Measurements from ENCODE around the gene CCDC106. TPM values are rescaled to one million over a fixed set of nuclear protein-coding genes. Genes with fewer than 3 reads are reported as not detected.
A peak's percentile ranks its signal among the peaks of the same experiment; 100 is the strongest.

The CCDC106 gene
- total RNA-seq, 1 donor from 2014 or later, result 11.1 TPM

GRCh38 chr19:55655648-55656040 lies 7.6 kb downstream of the CCDC106 start:
- intact Hi-C loops (cut with DNase I), result no loop called here
- DNase-seq, result no peak
- H3K27ac ChIP-seq, result peak overlapping the region; percentile 97
- peak overlapping the region; percentile 81 for H3K4me3 ChIP-seq
- peaks cover 44% of the 10 kb centered on the region for H3K4me1 ChIP-seq
- peaks cover 16% of the 10 kb centered on the region for H3K36me3 ChIP-seq
- no peaks in the 10 kb centered on the region for H3K9me3 ChIP-seq
- ATAC-seq, result no peak
- H3K27me3 ChIP-seq, result no peaks in the 10 kb centered on the region
- TF ChIP-seq CTCF (IDR thresholded peaks at IDR 0.05), result no peak

- Histone ChIP-seq H3K27ac (no peak overlapping the region), H3K4me3 (peak overlapping the region; percentile 81), H3K36me3 (peaks cover 22% of the 10 kb centered on the region), H3K27me3 (no peaks in the 10 kb centered on the region), H3K4me1 (peaks cover 44% of the 10 kb centered on the region), H3K9me3 (no peaks in the 10 kb centered on the region)
- TF ChIP-seq CTCF (IDR thresholded peaks at IDR 0.05), result no peak
- intact Hi-C loops (cut with DNase I), result no loop called here
- ATAC-seq, result no peak
- no peak for DNase-seq
Observed at GRCh38 chr19:55656552-55656951, 8.5 kb downstream of the CCDC106 start.

- Histone ChIP-seq H3K27ac (no peak overlapping the region), H3K4me1 (peaks cover 44% of the 10 kb centered on the region), H3K4me3 (peak overlapping the region; percentile 81), H3K27me3 (no peaks in the 10 kb centered on the region), H3K9me3 (no peaks in the 10 kb centered on the region), H3K36me3 (peaks cover 28% of the 10 kb centered on the region)
- intact Hi-C loops (cut with DNase I), result no loop called here
- ATAC-seq (no peak), DNase-seq (no peak)
- no peak for TF ChIP-seq CTCF (IDR thresholded peaks at IDR 0.05)
Observed at GRCh38 chr19:55656988-55657747, 9.2 kb downstream of the CCDC106 start.

- Histone ChIP-seq H3K36me3 (peaks cover 46% of the 10 kb centered on the region), H3K4me1 (peaks cover 44% of the 10 kb centered on the region), H3K27ac (no peak overlapping the region), H3K27me3 (no peaks in the 10 kb centered on the region), H3K9me3 (no peaks in the 10 kb centered on the region), H3K4me3 (no peak overlapping the region)
- DNase-seq (no peak), ATAC-seq (no peak)
- intact Hi-C loops (cut with DNase I), result no loop called here
- TF ChIP-seq CTCF (IDR thresholded peaks at IDR 0.05), result no peak
Observed at GRCh38 chr19:55658846-55659459, 10.9 kb downstream of the CCDC106 start.

- TF ChIP-seq CTCF (IDR thresholded peaks at IDR 0.05), result no peak
- H3K9me3 ChIP-seq, result no peaks in the 10 kb centered on the region
- DNase-seq (no peak), ATAC-seq (no peak)
- no peak overlapping the region for H3K27ac ChIP-seq
- H3K4me3 ChIP-seq, result no peak overlapping the region
- intact Hi-C loops (cut with DNase I), result no loop called here
- H3K27me3 ChIP-seq, result no peaks in the 10 kb centered on the region
- H3K36me3 ChIP-seq, result peaks cover 55% of the 10 kb centered on the region
- peaks cover 44% of the 10 kb centered on the region for H3K4me1 ChIP-seq
Observed at GRCh38 chr19:55659822-55660221, 11.8 kb downstream of the CCDC106 start.
